ENCODE data around the gene BPHL. TPM values are rescaled to one million over a fixed set of nuclear protein-coding genes. Genes with fewer than 3 reads are reported as not detected.

Gene BPHL
- total RNA-seq, 1 experiment from 2014 or later = 48.7 TPM

- H3K9ac ChIP-seq (ENCODE audit: extremely low read depth, insufficient read length, low read length) = no peak overlapping the region
- H3K4ac ChIP-seq (ENCODE audit: low read depth, low read length) = no peak overlapping the region
- H4K5ac ChIP-seq (ENCODE audit: insufficient read length, low read depth, low read length) = no peak overlapping the region
- DNase-seq = no peak
- H3K4me3 Mint-ChIP-seq = no peak overlapping the region
- H3K14ac ChIP-seq (ENCODE audit: insufficient read depth, low read length) = no peak overlapping the region
- no peak overlapping the region for H2BK5ac ChIP-seq (ENCODE audit: insufficient read length, low read length)
- no peaks in the 10 kb centered on the region for H3K9me3 ChIP-seq (ENCODE audit: control insufficient read depth, low read depth, low read length)
- TF ChIP-seq CTCF (conservative IDR thresholded peaks at IDR 0.05) = no peak
- no CpG with 5 or more reads among the region's 8 CpGs for WGBS (ENCODE audit: extremely low coverage, insufficient read length, low lambda C conversion rate)
- no peak overlapping the region for H3K56ac ChIP-seq (ENCODE audit: insufficient read length, low read depth, low read length)
- no peak overlapping the region for H3K27ac ChIP-seq (ENCODE audit: insufficient read length, low read depth, low read length)
- peaks cover 15 to 44% (median 20%) of the 10 kb centered on the region in 3 experiments for H3K36me3 Mint-ChIP-seq (ENCODE audit: insufficient read depth in 1 of 3, low read depth in 3 of 3)
- no peaks in the 10 kb centered on the region for H3K4me1 ChIP-seq (ENCODE audit: insufficient read depth, low read length)
- H3K4me2 ChIP-seq (ENCODE audit: insufficient read depth, insufficient read length, low read length) = no peak overlapping the region
- no peak overlapping the region for H4K91ac ChIP-seq (ENCODE audit: insufficient read length, low read depth, low read length)
- no peak overlapping the region for H2BK20ac ChIP-seq (ENCODE audit: low read depth, low read length, poor library complexity, severe bottlenecking)
- no peak overlapping the region for H3K27ac Mint-ChIP-seq
- no peak overlapping the region for H4K8ac ChIP-seq (replicated peaks; ENCODE audit: insufficient read length, low read depth, low read length)
- H3K23me2 ChIP-seq (ENCODE audit: insufficient read length, low read depth, low read length, poor library complexity, severe bottlenecking) = no peaks in the 10 kb centered on the region
- H3T11ph ChIP-seq (ENCODE audit: low read length) = no peak overlapping the region
- no peak overlapping the region for H3K23ac ChIP-seq (ENCODE audit: insufficient read length, low read depth, low read length)
- H2AFZ ChIP-seq (ENCODE audit: low read length) = no peak overlapping the region
- H2BK120ac ChIP-seq (ENCODE audit: low read depth, low read length, poor library complexity, severe bottlenecking) = no peak overlapping the region
- no peaks in the 10 kb centered on the region for H3K27me3 ChIP-seq (ENCODE audit: insufficient read depth, low read length)
- H3K9me3 Mint-ChIP-seq = no peaks in the 10 kb centered on the region
- H3K79me1 ChIP-seq (ENCODE audit: insufficient read depth, low read depth, low read length, poor library complexity, severe bottlenecking) = no peaks in the 10 kb centered on the region
- no peak overlapping the region for H3K18ac ChIP-seq (ENCODE audit: insufficient read length, low read depth, low read length)
- H3K4me1 Mint-ChIP-seq = peaks cover under 1 to 6% of the 10 kb centered on the region in 2 experiments
- H2AK5ac ChIP-seq (ENCODE audit: insufficient read length, low read length) = no peak overlapping the region
- no peak overlapping the region for H2BK15ac ChIP-seq (ENCODE audit: low read depth, low read length)
- no peaks in the 10 kb centered on the region for H3K27me3 Mint-ChIP-seq (ENCODE audit: low read depth)
- no peaks in the 10 kb centered on the region for H3K79me2 ChIP-seq (ENCODE audit: insufficient read depth, low read length)
- no peak overlapping the region for H2BK12ac ChIP-seq (ENCODE audit: insufficient read length, low read depth, low read length)
- no peaks in the 10 kb centered on the region for H4K20me1 ChIP-seq (ENCODE audit: control insufficient read depth, insufficient read depth, insufficient read length)
These were observed 6.2 kb downstream of the BPHL start for GRCh38 chr6:3124667-3125066.

Data from H9 (cell line).